OCI-LY3 (cell line): ENCODE measurements around the gene SLC46A2.

Experiments
- CTCF ChIP-seq: fragments of 200-600, 300-600 bp; sonication (generic); IDR thresholded peaks from 2 replicates; pipeline ENCODE4 v1.5.1; 2014; ENCODE audit warnings: antibody characterized with exemption, low read length, low read depth
- EZH2phosphoT487 ChIP-seq: fragments of 200-600 bp; shearing (Covaris generic); IDR thresholded peaks from 2 replicates; pipeline ENCODE4 v1.6.1; 2018; ENCODE audit warnings: antibody characterized with exemption, mixed run types, low read depth

- TF ChIP-seq CTCF (no peak), EZH2phosphoT487 (no peak)
Observed at GRCh38 chr9:112856200-112856599, 34.5 kb downstream of the SLC46A2 start.
